ENCODE measurements around the gene PAK1.

The PAK1 gene

DNA sequence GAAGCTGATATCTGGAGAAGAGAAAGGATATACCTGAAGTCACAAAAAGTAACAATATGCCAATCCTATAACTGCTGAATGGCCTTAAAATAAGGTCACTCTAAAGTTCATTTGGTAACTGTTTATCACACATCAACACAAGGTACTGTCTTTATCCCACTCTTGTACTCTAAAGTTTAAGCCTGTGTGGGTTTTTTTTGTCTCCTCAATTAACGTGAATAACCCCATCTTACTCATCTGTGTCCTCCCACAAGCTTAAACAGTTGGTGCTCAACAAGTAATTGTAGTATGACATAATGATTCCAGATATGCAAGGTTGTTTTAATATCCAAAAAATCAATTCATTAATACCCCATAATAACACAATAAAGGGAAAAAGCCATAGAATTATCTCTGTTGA lies 42.1 kb downstream of the PAK1 start:
- no peak for DNase-seq

DNA sequence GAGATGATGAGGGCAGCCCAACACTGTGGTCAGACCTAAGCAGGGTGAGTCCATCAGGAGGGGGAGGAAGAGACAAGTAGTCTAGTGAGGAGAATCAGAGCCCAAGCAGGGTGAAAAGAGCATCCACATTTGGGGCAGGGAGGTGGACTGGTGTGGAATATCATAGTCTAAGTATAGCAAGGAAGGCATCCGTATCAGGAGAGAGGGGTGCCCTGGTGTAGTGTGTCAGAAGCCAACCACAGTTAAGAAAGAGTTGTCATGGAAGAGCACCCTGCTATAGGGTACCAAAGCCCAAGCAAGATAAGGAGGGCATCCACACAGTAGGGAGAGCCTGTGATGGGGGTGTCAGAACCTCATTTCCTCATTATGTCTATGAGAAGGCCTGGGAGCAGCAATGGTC lies 45.3 kb downstream of the PAK1 start:
- no peak for DNase-seq

DNA sequence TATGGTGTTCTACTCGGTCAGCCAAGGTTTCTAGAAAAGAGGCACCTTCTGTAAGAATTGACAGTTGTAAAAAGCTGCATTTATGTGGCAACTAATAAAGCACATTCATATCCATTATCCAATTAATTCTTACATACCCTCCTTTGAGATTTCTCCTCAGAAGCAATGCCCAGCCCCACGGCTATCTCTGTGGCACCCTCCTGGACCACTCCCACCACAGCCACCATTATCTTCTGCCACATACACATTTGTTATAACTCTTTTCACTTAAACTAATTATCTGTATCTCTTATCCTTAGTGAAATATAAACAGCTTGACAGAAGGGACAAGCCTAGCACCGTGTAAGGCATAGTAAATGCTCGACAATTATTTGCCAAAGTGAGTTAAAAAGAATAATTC lies 48.5 kb downstream of the PAK1 start:
- DNase-seq: no peak

DNA sequence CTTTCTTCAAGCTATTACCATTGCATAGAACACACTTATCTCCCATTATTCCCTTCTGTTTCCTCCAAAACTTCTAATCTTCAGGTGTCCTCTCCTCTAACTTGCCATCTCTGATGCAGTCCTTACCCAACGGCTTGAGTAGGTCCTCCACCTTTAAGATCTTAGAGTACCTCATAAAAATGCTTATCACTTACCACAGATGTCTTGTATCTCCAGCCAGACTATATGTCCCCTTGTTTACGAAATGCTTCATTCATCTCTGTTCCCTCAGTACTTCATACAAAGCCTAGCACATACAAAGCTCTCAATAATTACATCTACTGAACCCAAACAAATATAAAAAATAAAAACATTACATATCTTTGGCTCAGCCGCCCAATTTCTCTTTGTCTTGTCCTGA lies 49.2 kb downstream of the PAK1 start:
- no peak for DNase-seq

DNA sequence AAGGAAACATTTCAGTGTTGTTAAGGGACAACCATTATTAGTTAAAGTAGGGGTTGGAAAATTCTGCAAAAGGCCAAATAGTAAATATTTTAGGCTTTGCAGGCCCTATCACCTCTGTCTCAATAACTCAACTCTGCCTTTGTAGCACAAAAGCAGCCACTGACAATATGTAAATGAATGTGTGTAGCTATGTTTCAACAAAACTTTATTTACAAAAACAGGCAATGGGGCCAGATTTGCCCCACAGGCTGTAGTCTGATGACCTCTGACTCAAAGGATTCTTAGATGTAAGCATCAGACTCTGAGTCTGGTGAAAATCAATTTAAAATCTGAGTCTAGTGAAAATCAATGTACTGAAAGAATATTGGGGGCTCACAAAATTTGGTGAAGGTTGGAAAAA lies 50.3 kb downstream of the PAK1 start:
- DNase-seq: no peak

DNA sequence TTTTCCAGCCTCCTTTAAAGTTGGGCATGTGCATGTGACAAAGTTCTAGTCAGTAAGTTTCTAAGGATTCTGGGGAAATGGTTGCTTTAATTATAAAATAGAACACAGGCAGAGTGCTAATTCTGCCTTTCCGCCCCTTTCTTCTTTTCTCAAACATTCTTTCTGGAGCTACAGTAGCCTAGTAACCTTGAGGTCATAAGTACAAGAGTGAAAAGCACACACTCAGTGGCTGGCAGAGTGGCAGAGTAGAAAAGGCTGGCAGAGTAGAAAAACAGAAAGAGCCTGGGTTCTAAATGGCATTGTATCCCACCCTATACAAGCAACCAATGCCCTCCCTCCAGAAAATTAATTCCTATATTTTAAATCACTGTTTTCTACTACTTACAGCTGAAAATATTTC lies 51.2 kb downstream of the PAK1 start:
- DNase-seq: no peak

DNA sequence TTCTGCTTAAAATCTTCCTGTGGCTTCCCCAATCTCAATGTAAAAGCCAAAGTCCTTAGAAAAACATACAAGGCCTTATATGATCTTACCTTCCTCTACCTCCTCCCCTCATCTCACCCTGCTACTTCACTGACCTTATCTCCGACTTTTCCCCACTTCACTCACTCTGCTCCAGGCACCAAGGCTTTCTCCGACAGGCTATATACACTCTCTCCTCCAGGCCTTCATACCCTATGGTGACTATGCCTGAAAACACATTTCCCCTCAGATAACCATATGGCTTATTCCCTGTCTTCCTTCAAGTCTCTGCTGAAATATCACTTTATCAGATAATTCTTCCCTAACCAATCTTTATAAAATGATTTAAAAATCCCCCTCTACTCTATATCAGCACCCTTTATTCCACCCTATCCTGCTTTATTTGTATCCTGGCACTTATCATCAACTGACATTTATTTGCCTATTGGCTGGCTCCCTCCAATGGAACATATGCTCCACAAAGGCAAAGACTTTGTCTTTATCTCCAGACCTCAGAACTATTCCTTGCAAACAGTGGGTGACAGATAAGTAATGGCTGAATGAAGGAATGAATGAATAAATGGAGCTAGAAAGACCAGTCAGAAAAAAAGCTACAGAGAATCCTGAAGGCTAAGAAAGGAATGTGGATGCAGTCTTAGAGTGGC lies 52.7 kb downstream of the PAK1 start:
- no peak for DNase-seq

DNA sequence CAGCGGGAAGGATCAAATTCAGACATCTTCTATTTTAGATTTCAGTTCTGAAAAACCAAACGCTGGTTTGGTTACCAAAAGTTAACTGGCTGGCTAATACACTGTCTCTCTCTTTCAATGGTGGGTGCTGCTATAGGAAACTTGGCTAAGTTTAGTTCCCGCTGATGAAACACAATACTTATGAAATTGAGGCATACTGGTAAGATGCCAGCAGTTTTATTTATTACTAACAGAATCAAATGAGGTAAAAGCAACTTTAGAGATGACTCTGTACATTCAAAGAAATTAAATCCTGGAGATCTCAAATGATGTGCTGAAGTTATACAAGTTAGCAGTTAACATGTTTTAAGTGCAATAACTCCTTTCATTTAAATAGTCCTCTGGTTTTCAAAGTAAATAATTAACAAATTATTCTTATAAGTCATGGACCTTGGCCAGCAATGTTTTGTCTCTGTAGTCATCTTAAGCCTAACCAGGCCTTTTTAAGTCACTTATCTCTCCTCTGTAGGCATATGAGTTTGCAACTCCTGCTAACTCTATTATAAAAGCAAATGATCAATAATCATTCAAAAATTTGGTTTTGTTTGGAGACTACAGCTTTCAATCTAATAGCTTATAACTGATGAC lies 54.8 kb downstream of the PAK1 start:
- no peak for DNase-seq

DNA sequence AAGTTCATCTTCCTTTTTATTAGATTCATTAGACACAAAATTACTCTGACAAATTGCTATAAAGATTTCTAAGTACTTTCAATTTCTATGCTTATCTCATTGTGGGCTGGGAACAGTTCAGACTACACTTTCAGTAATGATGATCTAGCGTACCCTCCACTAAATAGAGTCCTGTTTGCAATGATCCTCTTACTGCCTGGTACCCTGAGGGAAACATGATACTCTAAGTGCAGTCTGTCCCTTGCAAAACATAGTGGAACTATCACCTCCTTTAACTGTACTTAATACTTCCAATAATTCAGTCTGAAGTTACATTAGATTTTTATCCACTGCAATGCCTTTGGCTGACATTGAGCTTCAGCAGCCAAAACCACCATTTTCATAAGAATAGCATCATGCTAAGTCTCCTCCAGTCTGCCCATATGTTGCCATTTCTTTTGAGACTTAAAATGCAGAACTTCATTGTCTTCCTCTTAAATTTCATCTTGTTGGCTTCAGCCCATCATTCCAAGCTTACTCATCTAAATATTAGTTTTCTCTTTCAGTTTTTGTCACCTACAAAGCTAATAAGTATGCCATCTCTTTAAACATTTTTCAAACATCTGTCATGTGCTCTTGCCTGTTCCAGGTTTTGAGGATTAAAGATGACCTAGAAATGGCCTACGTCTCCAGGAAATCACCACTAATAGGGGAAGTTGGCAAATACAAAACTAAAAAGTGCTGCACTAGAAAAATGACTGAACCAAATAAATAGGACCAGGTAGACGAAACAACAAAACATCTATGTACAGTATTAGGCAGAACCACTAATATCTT lies 55.5 kb downstream of the PAK1 start:
- no peak for DNase-seq

DNA sequence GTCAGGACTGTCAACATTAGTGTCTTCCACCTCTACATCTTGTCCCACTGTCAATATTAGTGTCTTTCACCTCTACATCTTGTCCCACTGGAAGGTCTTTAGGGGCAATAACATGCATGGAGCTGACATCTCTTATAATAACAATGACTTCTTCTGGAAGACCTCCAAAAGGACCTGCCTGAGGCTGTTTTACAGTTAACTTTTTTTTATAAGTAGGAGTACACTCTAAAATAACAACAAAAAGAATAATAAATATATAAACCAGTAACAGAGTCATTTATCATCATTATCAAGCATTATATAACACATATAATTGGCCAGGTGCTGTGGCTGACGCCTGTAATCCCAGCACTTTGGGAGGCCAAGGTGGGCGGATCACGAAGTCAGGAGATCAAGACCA lies 57.5 kb downstream of the PAK1 start:
- no peak for DNase-seq

DNA sequence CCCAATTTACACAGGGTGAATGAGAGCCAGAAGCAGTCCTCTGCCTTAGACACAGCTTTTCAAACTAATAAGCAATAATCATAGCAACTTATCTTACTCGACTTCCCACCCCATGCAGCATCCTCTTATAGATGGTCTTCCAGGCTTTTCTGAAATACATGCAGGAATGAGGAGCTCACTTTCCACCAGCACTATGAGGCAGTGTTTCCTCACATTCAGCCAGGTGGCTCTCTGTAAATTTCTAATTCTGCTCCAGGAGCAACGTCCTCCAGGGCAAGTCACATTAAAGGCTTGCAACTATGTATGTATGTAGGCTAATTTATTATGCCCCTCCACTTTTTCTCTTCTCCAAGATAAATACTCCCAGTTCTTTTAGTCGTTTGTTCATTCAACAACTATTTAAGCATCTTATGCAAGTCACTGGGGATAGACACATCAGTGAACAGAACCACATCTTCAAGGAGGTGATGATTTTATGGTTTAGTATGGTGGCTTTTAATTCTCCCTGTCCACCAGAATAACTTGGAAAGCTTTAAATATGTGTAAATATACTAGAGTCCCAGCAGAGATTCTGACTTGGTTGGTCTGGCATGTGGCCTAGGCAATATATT lies 59.9 kb downstream of the PAK1 start:
- DNase-seq: no peak

DNA sequence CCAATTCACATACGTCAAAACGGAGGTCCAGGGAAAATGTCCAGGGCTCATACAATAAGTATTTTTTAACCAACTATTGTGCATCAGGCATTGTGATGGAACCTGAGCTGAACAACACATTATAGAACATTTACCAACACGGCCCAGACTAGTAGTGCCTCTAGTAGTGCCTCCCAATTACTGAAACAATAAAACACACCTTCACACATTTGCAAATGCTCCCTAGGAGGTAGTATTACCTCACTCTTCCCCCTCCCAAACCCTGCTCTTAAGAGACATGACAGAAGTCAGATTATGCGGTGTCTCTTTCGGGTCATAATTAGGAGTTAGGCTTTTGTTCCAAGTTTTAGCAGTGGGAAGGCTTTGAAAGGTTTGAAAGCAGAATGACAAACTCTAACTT lies 61.1 kb downstream of the PAK1 start:
- no peak for DNase-seq

DNA sequence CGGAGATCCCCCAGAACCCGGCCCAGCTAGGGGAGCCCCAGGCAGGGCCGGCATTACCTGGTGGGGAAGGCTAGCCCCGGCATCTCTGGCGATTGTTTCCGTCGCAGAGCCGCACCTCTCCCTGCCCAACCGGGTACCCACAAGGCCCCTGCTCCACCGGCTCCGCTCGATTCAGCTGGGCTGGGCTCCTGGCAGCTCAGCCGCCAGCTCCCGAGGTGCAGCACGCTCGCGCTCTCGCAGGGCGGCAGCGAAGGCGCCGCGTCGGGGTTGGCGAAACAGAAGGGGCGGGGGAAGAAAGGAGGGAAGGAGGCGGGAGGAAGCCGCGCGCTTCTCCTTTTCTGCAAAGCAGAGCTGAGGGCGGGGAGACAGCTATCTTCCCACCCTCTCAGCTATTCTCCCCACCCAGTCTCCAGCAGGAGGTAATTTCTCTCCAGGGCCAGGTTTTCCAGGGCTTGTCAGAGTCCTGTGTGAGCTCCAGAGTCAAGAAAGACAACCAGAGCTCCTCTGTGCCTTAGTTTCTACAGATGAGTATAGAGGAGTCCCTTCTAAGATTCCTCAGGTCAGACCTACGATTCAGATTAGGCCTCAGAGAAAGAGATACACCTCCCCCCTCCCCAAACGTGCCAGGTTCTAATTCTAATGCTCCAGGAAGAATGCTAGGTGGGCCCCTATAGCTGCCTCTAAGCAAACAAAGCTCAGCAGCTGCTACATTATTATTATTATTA lies 62.0 kb downstream of the PAK1 start:
- peak; percentile 70 for DNase-seq

DNA sequence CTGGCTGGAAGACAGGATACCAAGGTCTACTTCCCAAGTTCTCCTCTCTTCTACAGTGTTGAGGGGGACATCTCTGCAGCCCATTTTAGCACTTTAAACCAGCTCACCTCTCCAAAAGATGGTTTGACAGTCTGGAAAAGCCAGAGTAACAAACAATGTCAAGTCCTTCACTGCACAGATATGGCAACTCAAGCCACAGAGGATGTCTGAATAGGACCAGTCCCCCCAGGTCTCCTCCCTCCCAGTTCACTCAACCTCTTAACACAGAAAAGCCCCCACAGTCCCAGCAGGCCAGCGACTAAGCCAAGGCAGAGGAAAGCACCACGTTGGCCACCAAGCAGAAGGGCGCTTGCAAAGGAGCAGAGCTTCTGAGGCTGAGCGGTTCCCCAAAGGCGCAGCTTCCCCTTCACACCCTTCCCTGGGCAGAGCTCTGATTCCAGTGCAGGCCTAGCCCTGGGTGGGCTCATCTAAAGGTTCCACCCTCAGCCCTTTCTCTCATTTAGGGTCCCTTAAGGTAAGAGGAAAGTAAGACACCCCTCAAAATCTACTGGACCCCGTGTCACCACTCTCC lies 62.7 kb downstream of the PAK1 start:
- no peak for DNase-seq

DNA sequence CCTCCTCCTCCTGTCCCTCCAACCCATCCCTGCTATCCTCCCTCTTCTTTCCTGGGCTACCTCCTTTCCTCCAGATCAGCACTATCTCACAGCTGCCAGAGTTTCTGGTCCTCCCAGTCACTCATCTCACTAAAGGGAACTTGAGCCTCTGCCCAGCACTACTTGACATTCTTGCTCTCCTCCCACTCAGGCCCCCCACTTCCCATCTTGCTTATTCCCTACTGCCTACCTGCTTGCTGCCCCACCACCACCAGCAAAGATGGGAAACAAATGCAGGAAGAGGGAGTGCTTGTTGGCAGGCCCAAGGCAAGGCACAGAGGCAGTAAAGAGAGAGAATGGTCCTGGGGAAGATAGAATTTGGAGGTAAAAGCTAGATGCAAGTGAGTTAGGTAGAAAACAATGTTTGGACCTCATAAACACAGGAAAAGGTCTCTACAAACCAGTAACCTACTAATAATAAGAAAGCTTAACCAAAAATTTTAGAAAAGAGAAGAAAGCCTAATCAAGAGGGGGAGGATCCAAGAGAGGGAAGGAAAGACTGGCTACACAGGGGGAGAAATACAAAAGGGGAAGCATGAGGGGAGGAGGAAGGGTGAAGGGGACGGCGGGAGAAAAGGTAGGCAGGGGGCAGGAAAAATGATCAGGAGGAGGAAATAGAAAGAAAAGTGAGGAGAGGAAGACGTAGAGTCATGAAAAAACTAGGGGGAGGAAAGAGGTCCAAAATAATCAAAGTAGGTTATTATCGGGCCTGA lies 63.6 kb downstream of the PAK1 start:
- DNase-seq: no peak

DNA sequence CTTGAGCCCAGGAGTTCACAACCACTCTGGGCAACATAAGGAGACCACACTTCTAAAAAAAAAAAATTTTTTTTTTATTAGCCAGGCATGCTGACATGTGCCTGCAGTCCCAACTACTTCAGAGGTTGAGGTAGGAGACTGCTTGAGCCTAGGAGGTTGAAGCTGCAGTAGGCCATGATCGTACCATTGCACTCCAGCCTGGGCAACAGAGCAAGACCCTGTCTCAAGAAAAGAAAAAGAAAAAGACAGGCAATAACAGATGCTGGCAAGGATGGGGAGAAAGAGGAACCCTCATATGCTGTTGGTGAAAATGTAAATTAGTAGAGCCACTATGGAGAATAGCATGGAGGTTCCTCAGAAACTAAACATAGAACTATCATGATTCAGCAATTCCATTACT lies 64.8 kb downstream of the PAK1 start:
- DNase-seq: no peak

DNA sequence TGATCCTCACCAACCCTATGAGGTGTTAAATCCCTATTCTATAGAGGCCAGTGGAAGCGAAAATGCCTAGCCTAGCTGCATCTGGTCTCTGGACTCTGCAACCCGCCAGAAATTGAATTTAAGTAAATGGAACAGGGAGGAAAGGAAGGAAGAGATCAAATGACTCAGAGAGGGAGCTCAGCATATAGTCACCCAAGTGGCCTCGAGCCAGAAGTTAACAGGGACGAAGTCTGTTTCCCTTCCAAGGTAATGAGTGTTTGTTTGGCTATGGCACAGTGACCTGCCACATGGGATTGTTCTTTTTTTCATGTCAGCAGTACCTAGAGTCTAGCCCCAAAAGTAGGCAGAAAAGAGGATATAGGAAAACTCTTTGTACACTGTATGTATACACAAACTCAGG lies 66.3 kb downstream of the PAK1 start:
- DNase-seq: no peak

DNA sequence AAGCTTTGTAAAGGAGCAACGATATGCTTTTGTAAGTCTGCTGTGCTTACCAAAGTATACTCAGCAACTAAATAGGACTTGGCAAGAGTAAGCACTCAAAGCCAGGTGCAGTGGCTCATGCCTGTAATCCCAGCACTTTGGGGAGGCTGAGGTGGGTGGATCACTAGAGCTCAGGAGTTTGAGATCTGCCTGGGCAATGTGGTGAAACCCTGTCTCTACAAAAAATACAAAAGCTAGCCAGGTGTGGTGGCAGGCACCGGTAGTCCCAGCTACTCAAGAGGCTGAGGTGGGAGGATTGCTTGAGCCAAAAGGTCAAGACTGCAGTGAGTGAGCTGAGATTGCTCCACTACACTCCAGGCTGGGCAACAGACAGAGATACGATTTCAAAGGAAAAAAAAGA lies 67.5 kb downstream of the PAK1 start:
- DNase-seq: no peak

DNA sequence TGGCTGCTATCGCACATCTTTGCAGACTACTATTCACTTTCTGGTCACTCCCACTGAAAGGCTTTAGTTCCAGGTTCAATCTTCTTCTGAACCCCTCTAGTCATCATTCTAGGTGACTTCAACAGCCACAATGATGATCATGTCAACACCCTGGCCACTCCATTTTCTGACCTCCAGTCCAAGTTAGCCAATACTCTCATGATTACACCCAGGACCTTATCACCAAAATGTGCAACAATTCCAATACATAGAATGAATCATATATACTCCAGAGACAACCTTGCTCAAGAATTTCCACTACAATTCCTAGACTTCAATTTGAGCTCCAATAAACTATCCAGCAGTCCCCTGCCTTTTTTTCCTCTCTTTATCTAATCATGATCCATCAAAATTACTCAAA lies 70.7 kb downstream of the PAK1 start:
- no peak for DNase-seq

DNA sequence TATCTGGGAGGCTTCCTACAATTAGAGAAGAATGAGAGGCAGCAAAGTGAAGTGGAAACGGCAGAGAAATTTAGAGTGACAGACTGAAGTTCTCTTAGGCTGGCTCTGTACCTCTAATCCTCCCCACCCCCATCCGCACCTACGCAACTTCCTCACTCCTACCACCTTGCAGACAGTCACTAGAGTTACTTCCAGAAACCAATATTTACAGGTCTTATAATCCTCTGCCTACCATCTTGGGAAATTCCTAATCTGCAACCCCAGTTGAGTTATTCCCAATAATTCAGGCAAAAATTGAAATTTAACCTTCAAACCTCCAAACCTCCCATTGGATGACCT lies 71.7 kb downstream of the PAK1 start:
- DNase-seq: no peak

DNA sequence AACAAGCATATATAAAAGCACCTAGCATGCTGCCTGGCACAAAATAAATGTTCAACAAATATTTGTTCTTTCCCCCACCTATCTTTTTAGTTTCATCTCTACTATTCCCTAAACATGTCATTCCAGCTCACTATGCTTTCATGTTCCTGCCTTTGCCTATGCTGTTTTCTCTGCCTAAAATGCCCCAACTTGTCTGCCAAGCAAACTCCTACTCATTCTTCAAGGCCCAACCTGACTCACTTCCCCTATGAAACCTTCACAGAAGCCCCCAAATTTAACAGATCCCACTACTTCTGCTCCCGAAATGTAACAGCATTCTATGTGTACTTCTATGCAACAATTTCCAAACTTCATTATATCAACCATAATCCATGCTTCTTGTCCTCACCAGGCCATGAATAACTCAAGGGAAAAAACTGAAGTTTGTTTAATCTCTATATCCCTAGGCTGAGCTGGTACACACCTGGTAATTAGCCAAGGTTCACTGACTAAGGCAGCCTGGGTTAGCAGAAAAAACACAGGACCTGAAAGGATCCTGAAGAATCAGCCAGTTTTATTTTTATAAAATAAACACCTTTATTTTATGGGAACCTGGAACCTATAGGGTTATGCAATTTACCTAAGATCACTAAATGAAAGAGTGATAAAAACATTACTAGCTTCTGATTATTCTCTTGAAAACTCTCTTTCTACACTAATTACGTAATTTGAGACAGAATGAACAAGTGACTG lies 72.2 kb downstream of the PAK1 start:
- no peak for DNase-seq
